HepG2 (cell line): Measurements from ENCODE around the gene RTEL1. TPM values are rescaled to one million over a fixed set of nuclear protein-coding genes. Genes with fewer than 3 reads are reported as not detected.
A peak's percentile ranks its signal among the peaks of the same experiment; 100 is the strongest.

Source experiments
- AFF4 ChIP-seq: sonication (generic); formaldehyde crosslinking; IDR thresholded peaks from 2 replicates; pipeline ENCODE4 v1.4.0; 2020; ENCODE audit warnings: missing genetic modification reagents
- BHLHE40 ChIP-seq: IDR thresholded peaks from 2 replicates; pipeline ENCODE4 v1.6.1; 2011; ENCODE audit warnings: low read length, improper control_type of control experiment
- EHMT2 ChIP-seq: fragments of 200-600 bp; sonication (generic); IDR thresholded peaks from 2 replicates; pipeline ENCODE4 v1.7.0; 2017; ENCODE audit warnings: antibody characterized with exemption, low read depth, low read length, borderline replicate concordance
- FOXK2 ChIP-seq: fragments of 450-650 bp; IDR thresholded peaks from 2 replicates; pipeline ENCODE4 v1.6.1; 2016
- GATAD1 ChIP-seq: IDR thresholded peaks from 2 replicates; pipeline ENCODE4 v1.6.1; 2016; ENCODE audit warnings: missing genetic modification reagents, missing compliant biosample characterization
- HDAC2 ChIP-seq: sonication (generic); formaldehyde crosslinking; IDR thresholded peaks from 2 replicates; pipeline ENCODE4 v1.4.0; 2020; ENCODE audit warnings: missing genetic modification reagents
- IRF1 ChIP-seq: sonication (generic); formaldehyde crosslinking; IDR thresholded peaks from 2 replicates; pipeline ENCODE4 v1.4.0; 2020; ENCODE audit warnings: low read depth, mild to moderate bottlenecking, missing genetic modification reagents
- IRX3 ChIP-seq: sonication (generic); formaldehyde crosslinking; IDR thresholded peaks from 2 replicates; pipeline ENCODE4 v1.8.1; 2023; ENCODE audit warnings: mild to moderate bottlenecking, low read depth, missing genetic modification reagents, borderline replicate concordance
- MBNL3 ChIP-seq: fragments of 250-450 bp; sonication (Bioruptor Pico); conservative IDR thresholded peaks from 2 replicates; pipeline ENCODE4 v1.8.0; 2022; ENCODE audit warnings: mild to moderate bottlenecking, inconsistent platforms
- MLLT10 ChIP-seq: sonication (generic); formaldehyde crosslinking; IDR thresholded peaks from 2 replicates; pipeline ENCODE4 v1.4.0; 2020; ENCODE audit warnings: missing genetic modification reagents
- PBX3 ChIP-seq: sonication (generic); formaldehyde crosslinking; IDR thresholded peaks from 2 replicates; pipeline ENCODE4 v1.8.1; 2023; ENCODE audit warnings: missing genetic modification reagents, inconsistent platforms, borderline replicate concordance
- SNAI1 ChIP-seq: sonication (generic); formaldehyde crosslinking; IDR thresholded peaks from 2 replicates; pipeline ENCODE4 v1.5.0; 2020; ENCODE audit warnings: mild to moderate bottlenecking, missing genetic modification reagents, borderline replicate concordance
- TGIF2 ChIP-seq: IDR thresholded peaks from 2 replicates; pipeline ENCODE4 v1.6.1; 2016; ENCODE audit warnings: control low read depth, missing compliant biosample characterization
- ZFP36L2 ChIP-seq: sonication (generic); formaldehyde crosslinking; IDR thresholded peaks from 2 replicates; pipeline ENCODE4 v1.4.0; 2020; ENCODE audit warnings: missing genetic modification reagents
- ZNF263 ChIP-seq: sonication (generic); formaldehyde crosslinking; IDR thresholded peaks from 2 replicates; pipeline ENCODE4 v1.4.0; 2020; ENCODE audit warnings: missing genetic modification reagents
- ZNF331 ChIP-seq: sonication (generic); formaldehyde crosslinking; IDR thresholded peaks from 2 replicates; pipeline ENCODE4 v1.4.0; 2020; ENCODE audit warnings: missing genetic modification reagents
- ZNF367 ChIP-seq: sonication (generic); formaldehyde crosslinking; IDR thresholded peaks from 2 replicates; pipeline ENCODE4 v1.4.0; 2020; ENCODE audit warnings: missing genetic modification reagents, borderline replicate concordance
- ZNF510 ChIP-seq: sonication (generic); formaldehyde crosslinking; IDR thresholded peaks from 2 replicates; pipeline ENCODE4 v1.4.0; 2020; ENCODE audit warnings: low read depth, mild to moderate bottlenecking, missing genetic modification reagents
- ZNF607 ChIP-seq: sonication (generic); formaldehyde crosslinking; IDR thresholded peaks from 2 replicates; pipeline ENCODE4 v1.5.1; 2020; ENCODE audit warnings: missing genetic modification reagents, mild to moderate bottlenecking, borderline replicate concordance
- ZNF776 ChIP-seq: sonication (generic); formaldehyde crosslinking; IDR thresholded peaks from 2 replicates; pipeline ENCODE4 v1.4.0; 2020; ENCODE audit warnings: mild to moderate bottlenecking, missing genetic modification reagents
- polyA plus RNA-seq, 8 experiments: library from polyadenylated mRNA; depleted of rRNA in 3 of 8; stranded (reverse) in 7 of 8; unstranded in 1 of 8; fragments of >200 nt; fragmentation: Illumina TruSeq in 4 of 8; extraction: Trizol in 4 of 8; gene quantifications; 2 replicates each; pipeline versions ENCODE4 v1.2.1 to v1.2.3, GENCODE V29; 2011 to 2016; ENCODE audit warnings: low read depth in 4 of 8, missing spikeins in 1 of 8, mixed read lengths in 1 of 8; ENCODE audit not compliant: insufficient read depth in 1 of 8
- total RNA-seq, 5 experiments: library from RNA; depleted of rRNA; stranded (reverse); fragments of >200 nt; fragmentation: Illumina TruSeq; extraction: Trizol; gene quantifications; 2 replicates each; pipeline ENCODE4 v1.2.3, GENCODE V29; 2016; ENCODE audit warnings: low read depth in 1 of 5
- TF ChIP-seq, protein P1 (sequence below): sonication (generic); formaldehyde crosslinking; IDR thresholded peaks from 2 replicates; pipeline ENCODE4 v1.5.1; 2020; ENCODE audit warnings: missing genetic modification reagents, mild to moderate bottlenecking, borderline replicate concordance

RTEL1 gene
- total and polyA plus RNA-seq, 2 of the 13 experiments (the other 11 are each of a cell fraction or from before 2014, with no cell fraction given) = 21.8 to 36.4 TPM

GRCh38 chr20:63706852-63707557, 48.9 kb downstream of the RTEL1 start (continued):
- TF ChIP-seq ZNF510 (CRISPR knock-in tag) = peak; percentile 68; the same call in 1 of the 2 replicates
- TF ChIP-seq, protein P1, sequence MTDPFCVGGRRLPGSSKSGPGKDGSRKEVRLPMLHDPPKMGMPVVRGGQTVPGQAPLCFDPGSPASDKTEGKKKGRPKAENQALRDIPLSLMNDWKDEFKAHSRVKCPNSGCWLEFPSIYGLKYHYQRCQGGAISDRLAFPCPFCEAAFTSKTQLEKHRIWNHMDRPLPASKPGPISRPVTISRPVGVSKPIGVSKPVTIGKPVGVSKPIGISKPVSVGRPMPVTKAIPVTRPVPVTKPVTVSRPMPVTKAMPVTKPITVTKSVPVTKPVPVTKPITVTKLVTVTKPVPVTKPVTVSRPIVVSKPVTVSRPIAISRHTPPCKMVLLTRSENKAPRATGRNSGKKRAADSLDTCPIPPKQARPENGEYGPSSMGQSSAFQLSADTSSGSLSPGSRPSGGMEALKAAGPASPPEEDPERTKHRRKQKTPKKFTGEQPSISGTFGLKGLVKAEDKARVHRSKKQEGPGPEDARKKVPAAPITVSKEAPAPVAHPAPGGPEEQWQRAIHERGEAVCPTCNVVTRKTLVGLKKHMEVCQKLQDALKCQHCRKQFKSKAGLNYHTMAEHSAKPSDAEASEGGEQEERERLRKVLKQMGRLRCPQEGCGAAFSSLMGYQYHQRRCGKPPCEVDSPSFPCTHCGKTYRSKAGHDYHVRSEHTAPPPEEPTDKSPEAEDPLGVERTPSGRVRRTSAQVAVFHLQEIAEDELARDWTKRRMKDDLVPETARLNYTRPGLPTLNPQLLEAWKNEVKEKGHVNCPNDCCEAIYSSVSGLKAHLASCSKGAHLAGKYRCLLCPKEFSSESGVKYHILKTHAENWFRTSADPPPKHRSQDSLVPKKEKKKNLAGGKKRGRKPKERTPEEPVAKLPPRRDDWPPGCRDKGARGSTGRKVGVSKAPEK (CRISPR knock-in tag) = no peak; the same call in 1 of the 2 replicates
- no peak for TF ChIP-seq ZNF367
- peak; percentile 46; the same call in 1 of the 2 replicates for TF ChIP-seq ZFP36L2 (CRISPR knock-in tag)
- TF ChIP-seq AFF4 = 0 out of 2 replicates have a peak, but pooled peaks have one; percentile 55
- no peak for TF ChIP-seq MLLT10 (CRISPR knock-in tag)
- peak; percentile 44; the same call in 1 of the 2 replicates for TF ChIP-seq SNAI1 (CRISPR knock-in tag)
- 0 out of 2 replicates have a peak, but pooled peaks have one; percentile 43 for TF ChIP-seq HDAC2 (CRISPR knock-in tag)
- TF ChIP-seq EHMT2 = no peak
- peak; percentile 78 for TF ChIP-seq ZNF331 (CRISPR knock-in tag)
- no peak for TF ChIP-seq IRF1
- peak; percentile 89 for TF ChIP-seq GATAD1
- TF ChIP-seq ZNF263 (CRISPR knock-in tag) = peak; percentile 96
- no peak for TF ChIP-seq FOXK2
- 0 out of 2 replicates have a peak, but pooled peaks have one; percentile 34 for TF ChIP-seq ZNF776 (CRISPR knock-in tag)
- TF ChIP-seq ZNF607 (CRISPR knock-in tag) = peak; percentile 19; the same call in 1 of the 2 replicates
- peak; percentile 64 for TF ChIP-seq BHLHE40
- TF ChIP-seq TGIF2 (CRISPR knock-in tag) = peak; percentile 90; the same call in 1 of the 2 replicates
- no peak for TF ChIP-seq MBNL3 (CRISPR knock-in tag)
- TF ChIP-seq PBX3 = 0 out of 2 replicates have a peak, but pooled peaks have one; percentile 14
- no peak for TF ChIP-seq IRX3
